Mesodermal cell (in vitro differentiated cells): ENCODE measurements around the gene BAX.
"Not testable (repeated sequence)": the region's sequence is repeated elsewhere in the genome, so short reads cannot be mapped to it uniquely, and the experiment has no call there.

Experiments used
- H3K27ac ChIP-seq: 2 replicates; pipeline ENCODE4 v1.7.0; 2013; ENCODE audit warnings: mild to moderate bottlenecking, low read depth, low read length, moderate library complexity; ENCODE audit not compliant: severe bottlenecking
- H3K36me3 ChIP-seq: 2 replicates; pipeline ENCODE4 v1.7.1; 2013; ENCODE audit warnings: mild to moderate bottlenecking, low read length, moderate library complexity; ENCODE audit not compliant: control insufficient read depth, insufficient read depth
- H3K4me1 ChIP-seq: one replicate; pipeline ENCODE4 v1.7.1; 2013; ENCODE audit warnings: mild to moderate bottlenecking, low read length; ENCODE audit not compliant: insufficient read depth, control insufficient read depth, poor library complexity, severe bottlenecking
- H3K4me3 ChIP-seq: 2 replicates; pipeline ENCODE4 v1.7.0; 2013; ENCODE audit warnings: low read length, control low read depth, mild to moderate bottlenecking; ENCODE audit not compliant: insufficient read depth, poor library complexity, severe bottlenecking; ENCODE audit errors: extremely low read depth
- H3K9me3 ChIP-seq: 2 replicates; pipeline ENCODE4 v1.7.1; 2013; ENCODE audit warnings: mild to moderate bottlenecking, low read length, moderate library complexity; ENCODE audit not compliant: control insufficient read depth
- WGBS, 2 experiments: methylation state at CpG; one replicate each; pipeline ENCODE4 v1.1.5; 2013; ENCODE audit warnings: missing lambda C conversion rate in 2 of 2; ENCODE audit not compliant: insufficient coverage in 2 of 2; 5-methylcytosine and 5-hydroxymethylcytosine counted together

Gene BAX

DNA sequence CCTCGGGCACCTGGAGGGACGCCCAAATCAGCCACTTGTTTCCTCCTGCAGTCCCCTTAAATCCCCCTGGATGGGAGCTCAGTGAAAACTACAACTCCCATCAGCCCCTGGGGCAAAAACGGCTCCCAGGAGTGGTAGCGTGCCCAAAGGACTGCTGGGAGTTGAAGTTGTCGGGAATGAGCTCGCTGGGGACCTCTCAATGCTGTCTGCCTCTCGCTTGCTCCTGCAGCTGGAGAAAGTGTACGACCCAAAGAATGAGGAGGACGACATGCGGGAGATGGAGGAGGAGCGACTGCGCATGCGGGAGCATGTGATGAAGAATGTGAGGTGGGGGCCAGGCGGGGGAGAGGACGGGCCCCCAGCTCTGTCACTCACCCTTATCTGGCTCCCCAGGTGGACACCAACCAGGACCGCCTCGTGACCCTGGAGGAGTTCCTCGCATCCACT lies 35.9 kb upstream of the BAX start:
- Histone ChIP-seq H3K4me3 (no peak overlapping the region), H3K9me3 (no peaks in the 10 kb centered on the region), H3K27ac (no peak overlapping the region), H3K4me1 (no peaks in the 10 kb centered on the region), H3K36me3 (peaks cover 69% of the 10 kb centered on the region)
- WGBS, 2 experiments: 82 to 84% methylated on average over 10 to 18 of the region's 18 CpGs

DNA sequence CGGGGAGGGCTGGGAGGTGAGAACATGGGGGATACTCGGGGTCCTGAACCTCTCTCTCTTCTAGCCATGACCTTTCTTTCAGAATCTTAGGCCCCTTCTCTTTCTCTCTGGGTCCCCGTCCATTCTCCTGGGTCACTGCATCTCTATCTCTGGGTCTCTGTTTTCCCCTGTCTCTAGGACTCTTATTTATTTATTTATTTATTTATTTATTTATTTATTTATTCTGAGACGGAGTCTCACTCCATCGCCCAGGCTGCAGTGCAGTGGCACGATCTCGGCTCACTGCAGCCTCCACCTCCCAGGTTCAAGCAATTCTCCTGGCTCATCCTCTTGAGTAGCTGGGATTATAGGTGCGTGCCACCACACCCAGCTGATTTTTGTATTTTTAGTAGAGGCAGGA lies 35.4 kb upstream of the BAX start:
- H3K27ac ChIP-seq, H3K4me3 ChIP-seq, H3K9me3 ChIP-seq, H3K4me1 ChIP-seq: not testable (repeated sequence)
- H3K36me3 ChIP-seq: peaks cover 65% of the 10 kb centered on the region
- 87 to 100% methylated on average over 2 to 3 of the region's 8 CpGs for WGBS, 2 experiments

DNA sequence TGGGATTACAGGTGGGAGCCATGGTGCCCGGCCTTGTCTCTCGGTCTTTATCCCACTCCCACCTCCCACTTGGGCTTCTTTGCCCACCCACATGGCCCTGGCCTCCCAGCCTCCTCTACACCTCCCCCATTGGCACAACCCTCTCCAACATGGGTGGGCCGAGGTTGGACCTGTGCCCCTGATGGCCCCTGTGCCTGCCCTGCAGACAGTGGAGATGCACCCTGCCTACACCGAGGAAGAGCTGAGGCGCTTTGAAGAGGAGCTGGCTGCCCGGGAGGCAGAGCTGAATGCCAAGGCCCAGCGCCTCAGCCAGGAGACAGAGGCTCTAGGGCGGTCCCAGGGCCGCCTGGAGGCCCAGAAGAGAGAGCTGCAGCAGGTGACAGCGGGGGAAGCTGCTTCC lies 33.7 kb upstream of the BAX start:
- Histone ChIP-seq H3K4me3 (no peak overlapping the region), H3K27ac (no peak overlapping the region), H3K36me3 (peaks cover 50% of the 10 kb centered on the region), H3K4me1 (peaks cover 9% of the 10 kb centered on the region), H3K9me3 (no peaks in the 10 kb centered on the region)
- 88 to 96% methylated on average over 7 to 10 of the region's 10 CpGs for WGBS, 2 experiments

DNA sequence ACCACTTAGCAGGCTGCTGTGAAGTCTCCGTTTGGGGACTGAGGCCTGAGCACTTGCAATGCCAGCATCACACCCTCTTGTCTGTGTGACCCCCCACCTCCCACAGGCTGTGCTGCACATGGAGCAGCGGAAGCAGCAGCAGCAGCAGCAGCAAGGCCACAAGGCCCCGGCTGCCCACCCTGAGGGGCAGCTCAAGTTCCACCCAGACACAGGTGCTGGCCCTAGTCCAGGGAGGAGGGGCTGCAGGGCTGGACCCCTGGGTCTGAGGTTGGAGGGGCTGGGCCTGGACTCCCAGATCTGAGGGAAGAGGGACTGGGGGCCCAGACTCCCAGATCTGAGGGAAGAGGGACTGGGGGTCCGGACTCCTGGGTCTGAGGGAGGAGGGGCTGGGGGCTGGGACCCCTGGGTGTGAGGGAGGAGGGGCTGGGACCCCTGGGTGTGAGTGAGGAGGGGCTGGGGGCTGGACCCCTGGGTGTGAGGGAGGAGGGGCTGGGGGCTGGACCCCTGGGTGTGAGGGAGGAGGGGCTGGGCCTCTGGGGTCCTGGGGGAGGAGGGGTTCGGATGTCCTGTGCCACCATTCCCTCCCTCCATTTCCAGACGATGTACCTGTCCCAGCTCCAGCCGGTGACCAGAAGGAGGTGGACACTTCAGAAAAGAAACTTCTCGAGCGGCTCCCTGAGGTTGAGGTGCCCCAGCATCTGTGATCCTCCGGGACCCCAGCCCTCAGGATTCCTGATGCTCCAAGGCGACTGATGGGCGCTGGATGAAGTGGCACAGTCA lies 32.8 kb upstream of the BAX start:
- Histone ChIP-seq H3K4me3 (no peak overlapping the region), H3K9me3 (no peaks in the 10 kb centered on the region), H3K4me1 (peaks cover 9% of the 10 kb centered on the region), H3K36me3 (peaks cover 44% of the 10 kb centered on the region), H3K27ac (no peak overlapping the region)
- 97 to 100% methylated on average over 8 of the region's 12 CpGs for WGBS, 2 experiments

DNA sequence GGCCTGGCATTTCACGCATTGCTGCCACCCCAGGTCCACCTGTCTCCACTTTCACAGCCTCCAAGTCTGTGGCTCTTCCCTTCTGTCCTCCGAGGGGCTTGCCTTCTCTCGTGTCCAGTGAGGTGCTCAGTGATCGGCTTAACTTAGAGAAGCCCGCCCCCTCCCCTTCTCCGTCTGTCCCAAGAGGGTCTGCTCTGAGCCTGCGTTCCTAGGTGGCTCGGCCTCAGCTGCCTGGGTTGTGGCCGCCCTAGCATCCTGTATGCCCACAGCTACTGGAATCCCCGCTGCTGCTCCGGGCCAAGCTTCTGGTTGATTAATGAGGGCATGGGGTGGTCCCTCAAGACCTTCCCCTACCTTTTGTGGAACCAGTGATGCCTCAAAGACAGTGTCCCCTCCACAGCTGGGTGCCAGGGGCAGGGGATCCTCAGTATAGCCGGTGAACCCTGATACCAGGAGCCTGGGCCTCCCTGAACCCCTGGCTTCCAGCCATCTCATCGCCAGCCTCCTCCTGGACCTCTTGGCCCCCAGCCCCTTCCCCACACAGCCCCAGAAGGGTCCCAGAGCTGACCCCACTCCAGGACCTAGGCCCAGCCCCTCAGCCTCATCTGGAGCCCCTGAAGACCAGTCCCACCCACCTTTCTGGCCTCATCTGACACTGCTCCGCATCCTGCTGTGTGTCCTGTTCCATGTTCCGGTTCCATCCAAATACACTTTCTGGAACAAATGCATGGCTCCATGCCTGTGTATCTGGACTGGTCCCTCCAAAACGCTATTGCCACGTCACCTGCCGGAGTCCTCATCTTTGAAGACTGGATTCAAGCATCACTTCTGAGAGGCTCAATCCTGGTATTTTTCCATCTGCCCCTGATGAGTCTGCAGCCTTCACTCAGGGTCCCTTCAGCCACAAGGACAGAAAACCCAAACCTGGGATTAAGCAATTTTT lies 31.9 kb upstream of the BAX start:
- no peaks in the 10 kb centered on the region for H3K9me3 ChIP-seq
- H3K36me3 ChIP-seq: peaks cover 40% of the 10 kb centered on the region
- no peak overlapping the region for H3K4me3 ChIP-seq
- peaks cover 9% of the 10 kb centered on the region for H3K4me1 ChIP-seq
- H3K27ac ChIP-seq: no peak overlapping the region
- WGBS, 2 experiments: 94 to 97% methylated on average over 14 to 16 of the region's 18 CpGs

DNA sequence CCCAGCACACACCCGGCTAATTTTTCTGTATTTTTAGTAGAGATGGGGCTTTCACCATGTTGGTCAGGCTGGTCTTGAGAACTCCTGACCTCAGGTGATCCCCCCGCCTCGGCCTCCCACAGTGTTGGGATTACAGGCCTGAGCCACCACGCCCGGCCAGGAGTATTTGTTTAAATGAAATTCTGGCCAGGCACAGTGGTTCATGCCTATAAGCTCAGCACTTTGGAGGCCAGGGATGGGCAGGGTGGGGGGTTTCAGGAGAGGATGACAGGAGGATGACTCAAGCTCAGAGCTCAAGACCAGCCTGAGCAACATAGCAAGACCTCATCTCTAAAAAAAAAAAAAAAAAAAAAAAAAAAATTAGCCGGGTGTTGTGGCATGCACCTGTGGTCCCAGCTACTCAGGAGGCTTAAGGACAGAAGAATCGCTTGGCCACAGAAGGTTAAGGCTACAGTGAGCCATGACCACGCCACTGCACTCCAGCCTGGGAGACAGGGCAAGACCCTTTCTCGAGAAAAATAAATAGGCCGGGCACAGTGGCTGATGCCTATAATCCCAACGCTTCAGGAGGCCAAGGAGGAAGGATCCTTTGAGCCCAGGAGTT lies 29.3 kb upstream of the BAX start:
- no peaks in the 10 kb centered on the region for H3K9me3 ChIP-seq
- WGBS, 2 experiments: 87 to 91% methylated on average over 6 to 8 of the region's 11 CpGs
- peaks cover 22% of the 10 kb centered on the region for H3K36me3 ChIP-seq
- H3K4me3 ChIP-seq: no peak overlapping the region
- H3K4me1 ChIP-seq: peaks cover 9% of the 10 kb centered on the region
- no peak overlapping the region for H3K27ac ChIP-seq

DNA sequence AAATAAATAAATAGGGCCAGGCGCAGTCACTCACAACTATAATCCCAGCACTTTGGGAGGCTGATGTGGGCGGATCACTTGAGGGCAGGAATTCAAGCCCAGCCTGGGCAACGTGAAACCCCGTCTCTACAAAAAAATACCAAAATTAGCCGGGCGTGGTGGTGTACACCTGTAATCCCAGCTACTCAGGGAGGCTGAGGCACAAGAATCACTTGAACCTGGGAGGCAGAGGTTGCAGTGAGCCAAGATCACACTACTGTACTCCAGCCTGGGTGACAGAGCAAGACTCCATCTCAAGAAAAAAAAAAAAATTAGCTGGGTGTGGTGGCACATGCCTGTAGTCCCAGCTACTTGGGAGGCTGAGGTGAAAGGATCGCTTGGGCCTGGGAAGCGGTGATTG lies 28.8 kb upstream of the BAX start:
- H3K4me1 ChIP-seq: not testable (repeated sequence)

DNA sequence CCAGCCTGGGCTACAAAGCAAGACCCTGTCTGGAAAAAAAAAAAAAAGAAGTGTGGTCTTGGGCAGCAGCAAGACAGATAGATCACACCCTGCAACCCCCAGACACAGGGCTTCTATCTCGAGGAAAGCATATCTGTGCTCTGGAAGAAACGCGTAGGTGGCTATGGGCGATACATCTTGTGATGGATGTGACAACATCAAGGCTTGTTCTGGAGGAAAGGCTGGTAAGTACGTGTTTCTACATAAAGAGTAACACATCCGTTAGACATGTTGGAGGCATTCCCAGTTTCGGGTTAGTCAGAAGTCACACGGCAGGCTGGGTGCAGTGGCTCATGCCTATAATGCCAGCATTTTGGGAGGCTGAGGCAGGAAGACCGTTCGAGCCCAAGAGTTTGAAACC lies 27.8 kb upstream of the BAX start:
- Histone ChIP-seq H3K36me3 (peaks cover 7% of the 10 kb centered on the region), H3K9me3 (no peaks in the 10 kb centered on the region), H3K4me3 (no peak overlapping the region), H3K4me1 (peaks cover 9% of the 10 kb centered on the region), H3K27ac (no peak overlapping the region)
- WGBS, 2 experiments: 92 to 93% methylated on average over 9 to 10 of the region's 10 CpGs

More for the DNA sequence above, 28.8 kb upstream of the BAX start:
- H3K36me3 ChIP-seq: peaks cover 17% of the 10 kb centered on the region
- 82 to 93% methylated on average over 6 to 8 of the region's 8 CpGs for whole genome bisulfite sequencing, 2 experiments
- not testable (repeated sequence) for H3K9me3 ChIP-seq, H3K27ac ChIP-seq, H3K4me3 ChIP-seq

DNA sequence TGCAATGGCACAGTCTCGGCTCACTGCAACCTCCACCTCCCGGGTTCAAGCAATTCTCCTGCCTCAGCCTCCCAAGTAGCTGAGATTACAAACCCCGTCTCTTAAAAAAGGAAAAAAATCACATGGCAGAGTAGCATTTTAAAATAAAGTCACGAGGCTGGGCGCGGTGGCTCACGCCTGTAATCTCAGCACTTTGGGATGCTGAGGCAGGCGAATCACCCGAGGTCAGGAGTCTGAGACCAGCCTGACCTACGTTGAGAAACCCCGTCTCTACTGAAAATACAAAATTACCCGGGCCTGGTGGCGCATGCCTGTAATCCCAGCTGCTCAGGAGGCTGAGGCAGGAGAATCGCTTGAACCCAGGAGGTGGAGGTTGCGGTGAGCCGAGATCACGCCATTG lies 27.0 kb upstream of the BAX start:
- 86 to 94% methylated on average over 10 to 15 of the region's 17 CpGs for WGBS, 2 experiments
- not testable (repeated sequence) for H3K4me3 ChIP-seq, H3K9me3 ChIP-seq, H3K4me1 ChIP-seq, H3K27ac ChIP-seq, H3K36me3 ChIP-seq

DNA sequence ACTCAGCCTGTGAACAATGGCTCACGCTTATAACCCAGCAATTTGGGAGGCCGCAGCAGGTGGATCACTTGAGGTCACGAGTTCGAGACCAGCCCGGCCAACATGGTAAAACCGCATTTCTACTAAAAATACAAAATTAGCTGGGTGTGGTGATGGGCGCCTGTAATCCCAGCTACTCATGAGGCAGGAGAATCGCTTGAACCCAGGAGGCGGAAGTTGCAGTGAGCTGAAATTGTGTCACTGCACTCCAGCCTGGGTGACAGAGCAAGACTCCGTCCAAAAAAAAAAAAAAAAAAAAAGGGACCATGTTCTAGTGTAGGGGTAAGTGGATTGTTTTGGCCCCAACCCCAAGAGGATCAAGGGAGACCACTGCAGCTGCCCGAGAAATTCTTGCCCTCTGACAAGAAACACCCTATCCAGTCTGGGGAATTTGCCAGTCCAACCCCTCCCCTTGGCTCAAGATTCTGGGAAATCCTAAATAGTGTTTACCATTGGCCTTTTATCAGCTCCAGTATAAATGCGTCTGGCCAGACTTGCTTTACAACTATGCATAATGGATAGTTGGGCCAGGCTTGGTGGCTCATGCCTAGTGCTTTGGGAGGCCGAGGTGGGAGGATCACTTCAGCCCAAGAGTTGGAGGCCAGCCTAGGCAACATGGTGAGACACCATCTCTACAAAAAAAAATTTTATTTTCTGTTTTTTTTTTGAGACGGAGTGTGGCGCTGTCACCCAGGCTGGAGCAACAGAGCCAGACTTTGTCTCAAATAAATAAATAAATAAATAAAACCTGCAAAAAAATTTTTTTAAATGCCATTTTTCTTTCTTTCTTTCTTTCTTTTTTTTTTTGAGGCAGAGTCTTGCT lies 26.3 kb upstream of the BAX start:
- Histone ChIP-seq H3K36me3 (peaks cover 1% of the 10 kb centered on the region), H3K27ac (no peak overlapping the region), H3K9me3 (no peaks in the 10 kb centered on the region), H3K4me1 (peaks cover 9% of the 10 kb centered on the region), H3K4me3 (no peak overlapping the region)
- WGBS, 2 experiments: 83% methylated on average over 10 to 12 of the region's 15 CpGs
